ENCODE data around the gene ZNF385A.
A peak's percentile ranks its signal among the peaks of the same experiment; 100 is the strongest.

The ZNF385A gene

GRCh38 chr12:54341378-54342300, 42.9 kb downstream of the ZNF385A start:
- DNase-seq (ENCODE audit: low read depth) = no peak
- no peak for TF ChIP-seq CTCF (conservative IDR thresholded peaks at IDR 0.05; ENCODE audit: low read depth, low read length)

GRCh38 chr12:54340846-54341245, 43.7 kb downstream of the ZNF385A start:
- DNase-seq (ENCODE audit: low read depth) = no peak
- H3K4me3 ChIP-seq (ENCODE audit: low read depth, low read length) = no peak overlapping the region
- TF ChIP-seq CTCF (conservative IDR thresholded peaks at IDR 0.05; ENCODE audit: low read depth, low read length) = no peak

More at GRCh38 chr12:54341378-54342300, 42.9 kb downstream of the ZNF385A start:
- no peak overlapping the region for H3K4me3 ChIP-seq (ENCODE audit: low read depth, low read length)

- peak; percentile 74 for DNase-seq (ENCODE audit: low read depth)
- no peak for TF ChIP-seq CTCF (conservative IDR thresholded peaks at IDR 0.05; ENCODE audit: low read depth, low read length)
- H3K4me3 ChIP-seq (ENCODE audit: low read depth, low read length) = no peak overlapping the region
Observed at GRCh38 chr12:54338698-54339296, 45.7 kb downstream of the ZNF385A start.

GRCh38 chr12:54337854-54338650, 46.5 kb downstream of the ZNF385A start:
- no peak for TF ChIP-seq CTCF (conservative IDR thresholded peaks at IDR 0.05; ENCODE audit: low read depth, low read length)
- no peak for DNase-seq (ENCODE audit: low read depth)
- no peak overlapping the region for H3K4me3 ChIP-seq (ENCODE audit: low read depth, low read length)

GRCh38 chr12:54337280-54337842, 47.2 kb downstream of the ZNF385A start:
- peak; percentile 28 for TF ChIP-seq CTCF (conservative IDR thresholded peaks at IDR 0.05; ENCODE audit: low read depth, low read length)
- H3K4me3 ChIP-seq (ENCODE audit: low read depth, low read length) = no peak overlapping the region
- no peak for DNase-seq (ENCODE audit: low read depth)

- TF ChIP-seq CTCF (conservative IDR thresholded peaks at IDR 0.05; ENCODE audit: low read depth, low read length) = no peak
Observed at GRCh38 chr12:54333420-54334034, 51.0 kb downstream of the ZNF385A start.

More at GRCh38 chr12:54333420-54334034, 51.0 kb downstream of the ZNF385A start:
- H3K4me3 ChIP-seq (ENCODE audit: low read depth, low read length) = no peak overlapping the region
- DNase-seq (ENCODE audit: low read depth) = no peak

Data from choroid plexus epithelial cell (primary cell).